WTC11 (cell line): ENCODE results near the gene SYNDIG1.

Source experiments
- ATF3 ChIP-seq: sonication (generic); formaldehyde crosslinking; conservative IDR thresholded peaks from 2 replicates; pipeline ENCODE4 v1.8.1; 2022; ENCODE audit warnings: mild to moderate bottlenecking, missing genetic modification reagents
- CTCF ChIP-seq: fragments of 200-600 bp; IDR thresholded peaks from 2 replicates; pipeline ENCODE4 v1.8.0; 2022; ENCODE audit warnings: antibody characterized with exemption

GRCh38 chr20:24690408-24690807 is 221.0 kb downstream of the SYNDIG1 start:
- TF ChIP-seq ATF3 (CRISPR knock-in tag) (no peak), CTCF (no peak)
